ENCODE measurements around the gene RNFT2.

Gene RNFT2

DNA sequence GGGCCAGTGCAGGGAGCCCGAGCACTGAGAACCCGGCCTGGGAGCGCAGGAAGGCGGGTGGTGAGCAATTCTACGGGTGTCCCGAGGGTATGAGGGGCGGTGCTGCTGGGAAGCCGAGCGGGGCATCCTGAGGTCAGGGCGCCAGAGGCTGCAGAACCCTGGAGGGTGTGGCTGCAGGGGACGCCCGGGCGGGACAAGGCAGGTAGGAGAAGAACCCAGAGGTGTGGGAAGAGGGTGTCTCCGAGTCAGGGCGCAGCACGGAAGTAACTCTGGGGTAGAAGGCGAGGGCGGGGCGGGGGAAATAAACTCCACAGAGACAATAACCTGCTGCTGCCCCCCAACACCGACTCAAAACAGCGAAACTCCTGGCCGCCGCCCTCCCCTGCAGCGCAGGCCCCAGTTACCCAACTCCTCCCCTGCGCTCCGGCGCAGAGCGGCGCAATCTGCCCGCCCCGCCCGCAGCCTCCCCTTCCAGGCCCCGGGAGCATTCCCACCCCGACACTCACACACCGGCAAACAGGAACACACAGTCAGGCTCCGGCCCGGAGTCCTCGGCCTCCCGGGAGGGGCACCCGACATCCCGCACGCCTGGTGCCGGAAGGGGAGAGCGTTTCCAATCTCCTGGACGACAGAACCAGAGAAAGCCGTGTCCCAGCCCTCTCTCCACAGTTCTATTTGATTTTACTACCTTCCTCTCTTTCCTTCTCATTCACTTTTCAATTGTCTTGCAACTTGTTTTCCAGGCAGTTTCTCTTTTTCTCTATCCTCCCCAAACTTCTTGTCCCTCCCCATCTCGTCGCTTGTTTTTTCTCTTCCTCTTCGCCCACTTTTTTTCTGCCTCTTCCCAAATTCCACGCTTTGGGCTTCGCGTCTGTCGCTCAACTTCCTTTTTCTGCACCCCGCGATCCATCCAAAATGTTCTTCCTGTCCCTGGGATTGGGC, 140.7 kb downstream of the RNFT2 start:
- no peak for DNase-seq (ENCODE audit: low read depth in 2 of 2)

DNA sequence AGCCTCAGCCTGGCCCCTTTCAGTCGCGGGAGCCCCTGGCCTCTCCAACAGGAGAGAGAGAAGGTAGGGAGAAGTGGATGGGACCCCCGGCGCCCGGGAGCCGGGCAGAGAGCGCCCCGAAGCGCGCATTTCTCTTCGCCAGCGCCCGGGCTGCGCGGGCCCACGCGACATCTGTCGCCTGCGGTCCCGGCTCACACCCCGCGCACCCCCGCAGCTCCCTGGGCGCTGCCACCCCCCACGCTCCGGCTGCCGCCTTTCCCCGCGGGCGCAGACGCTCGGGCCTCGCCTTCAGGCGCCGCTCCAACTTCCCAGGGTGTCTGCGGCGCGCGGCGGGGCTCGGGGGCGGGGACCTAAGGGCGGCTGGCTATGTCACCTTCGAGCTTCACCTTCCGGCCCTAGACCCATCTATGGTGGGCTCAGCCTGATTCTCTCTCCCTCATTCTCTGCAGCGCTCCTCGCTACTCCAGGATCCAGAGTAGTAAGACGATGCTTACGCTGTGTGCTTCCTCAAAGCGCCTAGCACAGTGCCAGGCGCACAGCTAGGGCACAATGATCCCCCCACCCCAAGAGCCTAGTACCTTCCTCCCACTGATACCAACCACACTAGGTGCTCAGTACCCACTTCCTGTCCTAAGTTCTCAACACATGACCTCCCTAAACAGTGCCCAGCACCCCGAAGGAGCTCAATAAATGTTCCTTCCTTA, 141.5 kb downstream of the RNFT2 start:
- no peak for DNase-seq (ENCODE audit: low read depth in 2 of 2)

DNA sequence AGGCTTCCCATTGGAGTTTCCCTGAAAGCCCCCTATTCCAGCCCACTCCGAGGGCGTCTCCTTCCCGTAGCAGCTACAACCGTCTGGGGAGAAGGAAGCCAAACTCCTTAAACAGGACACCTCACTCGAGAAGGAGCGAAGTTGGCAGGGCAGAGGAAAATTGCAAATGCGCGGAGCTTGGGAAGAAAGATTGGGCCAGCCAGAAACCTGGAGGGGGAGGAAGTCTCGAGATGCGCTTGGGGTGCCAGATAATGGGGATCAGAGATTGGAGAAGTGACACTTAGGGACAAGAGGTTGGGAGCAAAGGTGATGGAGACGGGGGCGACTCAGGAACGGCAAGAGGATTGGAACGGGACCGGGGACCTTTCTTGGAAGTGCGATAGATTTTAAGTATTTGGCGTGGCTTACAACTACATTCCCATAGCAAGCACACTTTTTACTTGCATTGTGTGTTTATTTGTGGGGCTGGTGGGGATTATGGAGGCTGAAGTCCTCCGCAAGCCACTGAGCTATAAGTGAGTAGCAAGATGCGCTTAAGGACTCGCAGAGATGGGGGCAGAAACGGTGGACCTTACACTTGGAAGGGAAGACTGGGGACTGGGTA, 142.2 kb downstream of the RNFT2 start:
- no peak for DNase-seq (ENCODE audit: low read depth in 2 of 2)

DNA sequence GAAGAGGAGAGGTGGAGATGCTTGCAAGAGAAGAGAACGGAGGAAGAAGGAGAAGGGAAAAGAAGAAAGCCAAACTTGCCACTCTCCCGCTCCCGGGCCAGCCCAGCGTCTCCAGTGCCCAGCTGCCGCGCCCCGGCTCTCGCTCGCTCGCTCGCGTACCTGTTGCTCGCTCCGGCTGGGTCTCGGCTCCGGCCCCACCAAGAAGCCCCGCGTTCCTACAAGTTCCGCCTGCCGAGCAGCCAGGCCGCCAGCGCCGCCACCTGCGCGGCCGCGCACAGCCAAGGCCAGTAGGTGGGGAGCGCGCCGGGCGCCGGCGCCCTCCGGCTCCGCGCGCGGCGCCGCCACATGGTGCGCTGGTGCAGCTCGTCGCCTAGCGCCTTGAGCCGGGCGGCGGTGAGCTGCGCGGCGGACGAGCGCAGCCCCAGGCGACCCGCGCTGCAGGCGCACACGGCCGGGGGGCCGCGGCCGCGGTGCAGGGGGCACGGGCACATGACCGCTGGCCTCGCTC, 142.8 kb downstream of the RNFT2 start:
- DNase-seq (ENCODE audit: low read depth in 2 of 2): peak in 1 of 2 donors; percentile 9

DNA sequence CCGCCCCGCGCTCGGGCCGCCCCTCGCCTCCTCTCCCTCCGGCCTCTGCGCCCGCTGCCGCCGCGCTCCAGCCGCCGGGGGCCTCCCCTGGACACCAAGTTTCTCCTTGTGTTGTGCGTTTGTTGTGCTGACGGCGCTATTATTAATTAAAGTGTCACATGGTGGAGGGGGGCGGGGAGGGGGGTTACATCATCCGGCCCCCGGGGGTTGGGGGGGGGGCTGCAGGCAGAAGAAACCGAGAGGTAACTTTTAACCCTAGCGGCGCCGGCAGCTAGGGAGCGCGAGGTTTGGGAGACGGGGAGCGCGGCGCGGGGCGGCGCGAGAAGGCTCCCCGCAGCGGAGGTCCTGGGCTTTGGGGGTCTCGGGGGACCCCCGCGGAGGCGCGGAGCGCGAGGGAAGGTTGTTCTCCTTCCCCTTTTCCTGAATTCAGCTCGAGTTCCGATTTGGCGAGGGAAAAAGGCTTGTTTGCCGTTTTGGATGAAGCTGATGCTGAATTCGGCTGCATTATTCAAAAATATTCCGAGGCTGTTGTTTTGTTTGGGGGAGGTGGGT, 143.3 kb downstream of the RNFT2 start, which contains the start of gene HRK:
Gene HRK, minus strand, starts transcription at position 117 of the 552 bp plus-strand sequence. CDS start 134 bp downstream, outside the sequence.
- no peak for DNase-seq (ENCODE audit: low read depth in 2 of 2)

DNA sequence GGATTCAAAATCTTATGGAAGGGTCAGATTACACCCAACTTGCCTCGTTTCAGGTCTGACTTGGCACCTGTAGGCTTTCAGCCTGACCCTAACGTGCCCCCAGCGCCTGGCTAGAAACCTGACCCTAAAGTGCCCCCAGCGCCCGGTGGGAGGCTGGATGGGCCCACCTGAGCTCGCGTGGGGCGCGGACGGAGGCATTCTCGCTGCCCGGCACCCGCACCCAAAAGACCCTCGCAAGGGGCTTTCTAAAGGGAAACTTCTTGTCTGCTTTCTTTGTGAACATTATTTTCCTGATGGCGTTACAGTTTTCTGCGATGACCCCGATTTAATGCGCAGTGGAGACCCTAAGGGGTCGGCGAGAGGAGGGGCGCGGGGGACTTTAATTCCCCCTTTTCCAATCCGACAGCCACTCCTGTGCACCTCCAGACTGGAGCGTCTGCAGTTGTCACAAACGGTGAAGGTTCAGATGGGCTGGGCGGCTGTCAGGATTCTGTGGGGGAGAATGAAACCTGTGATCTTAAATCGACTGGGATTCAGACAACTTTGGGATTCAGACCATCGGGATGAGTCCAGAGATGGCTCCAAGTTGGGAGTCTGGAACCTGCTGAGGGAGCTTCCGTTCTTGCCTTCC, 143.9 kb downstream of the RNFT2 start:
- no peak for DNase-seq (ENCODE audit: low read depth in 2 of 2)

DNA sequence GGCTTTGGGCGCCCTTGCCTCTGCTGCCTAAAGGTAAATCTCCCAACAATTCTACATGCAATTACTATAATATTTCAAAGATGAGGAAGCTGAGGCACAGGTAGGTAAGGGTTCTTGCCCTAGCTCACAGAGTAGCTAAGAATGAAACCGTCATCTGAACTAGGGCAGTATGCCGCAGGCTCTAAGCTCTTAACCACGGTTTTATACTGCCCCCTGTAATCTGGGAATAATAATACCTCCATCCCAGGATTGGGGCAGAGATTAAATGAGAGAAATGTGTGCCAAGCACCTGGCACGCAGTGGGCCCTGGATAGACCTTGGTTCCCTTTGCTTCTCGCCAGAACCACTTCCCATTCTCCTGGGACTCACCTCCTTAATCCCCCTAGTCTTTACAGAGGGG, 144.6 kb downstream of the RNFT2 start:
- no peak for DNase-seq (ENCODE audit: low read depth in 2 of 2)

DNA sequence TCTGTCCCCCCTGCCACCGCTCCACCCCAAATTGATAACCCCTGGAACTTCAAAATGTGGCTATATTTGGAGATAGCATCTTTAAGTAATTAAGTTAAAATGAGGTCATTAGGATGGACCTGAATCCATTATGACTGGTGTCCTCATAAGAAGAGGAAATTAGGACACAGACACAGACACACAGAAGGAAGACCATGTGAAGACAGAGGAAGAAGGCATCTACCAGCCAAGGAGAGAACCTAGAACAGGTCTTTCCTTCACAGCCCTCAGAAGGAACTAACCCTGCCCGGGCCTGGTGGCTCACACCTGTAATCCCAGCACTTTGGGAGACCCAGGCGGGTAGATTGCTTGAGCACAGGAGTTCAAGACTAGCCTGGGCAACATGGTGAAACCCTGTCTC, 146.8 kb downstream of the RNFT2 start:
- DNase-seq (ENCODE audit: low read depth in 2 of 2): no peak

DNA sequence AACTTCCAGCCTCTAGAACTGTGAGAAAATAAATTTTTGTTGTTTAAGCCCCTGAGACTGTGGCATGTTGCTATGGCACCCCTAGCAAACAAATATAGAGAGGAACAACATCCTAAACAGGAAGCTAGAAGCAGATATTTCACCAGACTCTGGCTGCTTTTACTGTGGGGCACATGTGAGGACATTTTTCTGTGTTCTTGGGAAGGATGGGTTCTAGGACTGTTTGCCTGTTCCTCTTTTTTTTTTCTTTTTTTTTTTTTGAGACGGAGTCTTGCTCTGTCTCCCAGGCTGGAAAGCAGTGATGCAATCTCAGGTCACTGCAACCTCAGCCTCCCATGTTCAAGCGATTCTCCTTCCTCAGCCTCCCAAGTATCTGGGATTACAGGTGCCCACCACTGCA, 147.4 kb downstream of the RNFT2 start:
- DNase-seq (ENCODE audit: low read depth in 2 of 2): no peak

DNA sequence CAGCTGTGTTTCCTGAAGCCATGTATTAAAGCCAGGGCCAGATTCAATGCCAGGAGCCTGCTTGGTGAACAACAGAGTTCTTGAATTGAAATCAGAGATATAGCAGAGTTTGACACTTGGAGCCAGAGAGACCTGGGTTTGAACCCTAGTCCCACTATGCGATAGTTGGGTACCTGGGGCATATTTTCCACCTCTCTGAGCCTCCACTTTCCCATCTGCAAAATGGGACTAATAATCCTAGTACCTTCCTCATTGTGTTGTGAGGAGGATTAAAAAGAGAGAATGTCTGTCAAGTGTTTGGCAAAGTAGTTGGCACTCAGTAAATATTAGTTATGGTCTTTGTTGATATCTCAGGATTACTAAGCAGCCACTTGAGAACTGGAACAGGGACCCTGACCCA, 149.1 kb downstream of the RNFT2 start:
- no peak for DNase-seq (ENCODE audit: low read depth in 2 of 2)

DNA sequence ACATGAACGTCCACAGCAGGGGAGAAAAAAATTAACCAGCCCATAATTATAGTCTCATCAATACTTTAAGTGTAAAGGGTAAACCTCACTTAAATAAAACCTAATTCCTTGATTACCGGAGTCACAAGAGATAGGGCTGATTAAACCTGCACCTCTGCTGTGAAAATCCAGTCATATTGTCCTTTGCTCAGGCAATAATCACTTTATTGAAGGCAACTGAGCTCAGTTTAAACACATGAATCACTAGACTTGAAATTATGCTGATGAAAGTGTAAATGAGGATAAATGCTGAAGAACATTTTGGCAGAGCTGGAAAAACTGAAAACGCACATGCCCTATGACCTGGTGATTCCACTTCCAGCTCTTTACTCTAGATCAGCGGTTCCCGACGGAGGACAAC, 149.8 kb downstream of the RNFT2 start:
- no peak for DNase-seq (ENCODE audit: low read depth in 2 of 2)

DNA sequence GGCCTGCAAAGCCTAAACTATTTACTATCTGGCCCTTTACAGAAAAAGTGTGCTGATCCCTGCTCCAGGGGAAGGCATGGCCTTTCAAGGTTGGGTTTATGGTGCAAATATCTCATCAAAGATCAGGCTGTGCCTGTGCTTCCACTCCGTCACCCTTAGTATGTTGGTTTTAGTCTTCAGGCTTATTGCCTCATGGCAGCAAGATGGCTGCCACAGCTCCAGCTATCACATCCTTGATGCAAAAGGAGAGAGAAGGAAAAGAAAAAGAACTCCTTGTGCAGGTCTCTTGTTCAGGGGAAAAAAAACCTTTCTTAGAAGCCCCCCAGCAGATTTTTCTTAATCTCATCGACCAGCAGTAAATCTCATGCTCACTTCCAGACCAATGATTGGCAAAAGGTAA, 152.2 kb downstream of the RNFT2 start:
- DNase-seq (ENCODE audit: low read depth in 2 of 2): no peak

DNA sequence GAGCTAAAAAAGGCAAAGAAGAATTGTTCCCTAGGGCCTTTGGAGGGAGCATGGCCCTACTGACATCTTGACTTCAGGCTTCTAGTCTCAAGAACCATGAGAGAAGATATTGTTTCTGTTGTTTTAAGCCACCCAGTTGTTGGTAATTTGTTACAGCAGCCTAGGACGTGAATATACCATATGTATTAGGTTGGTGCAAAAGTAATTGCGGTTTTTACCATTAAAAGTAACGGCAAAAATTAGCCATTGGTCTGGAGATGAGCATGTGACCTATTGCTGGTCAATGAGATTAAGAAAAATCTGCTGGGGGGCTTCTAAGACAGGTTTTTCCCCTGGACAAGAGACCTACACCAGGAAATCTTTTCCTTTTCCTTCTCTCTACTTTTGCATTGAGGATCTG, 152.9 kb downstream of the RNFT2 start:
- DNase-seq (ENCODE audit: low read depth in 2 of 2): no peak

DNA sequence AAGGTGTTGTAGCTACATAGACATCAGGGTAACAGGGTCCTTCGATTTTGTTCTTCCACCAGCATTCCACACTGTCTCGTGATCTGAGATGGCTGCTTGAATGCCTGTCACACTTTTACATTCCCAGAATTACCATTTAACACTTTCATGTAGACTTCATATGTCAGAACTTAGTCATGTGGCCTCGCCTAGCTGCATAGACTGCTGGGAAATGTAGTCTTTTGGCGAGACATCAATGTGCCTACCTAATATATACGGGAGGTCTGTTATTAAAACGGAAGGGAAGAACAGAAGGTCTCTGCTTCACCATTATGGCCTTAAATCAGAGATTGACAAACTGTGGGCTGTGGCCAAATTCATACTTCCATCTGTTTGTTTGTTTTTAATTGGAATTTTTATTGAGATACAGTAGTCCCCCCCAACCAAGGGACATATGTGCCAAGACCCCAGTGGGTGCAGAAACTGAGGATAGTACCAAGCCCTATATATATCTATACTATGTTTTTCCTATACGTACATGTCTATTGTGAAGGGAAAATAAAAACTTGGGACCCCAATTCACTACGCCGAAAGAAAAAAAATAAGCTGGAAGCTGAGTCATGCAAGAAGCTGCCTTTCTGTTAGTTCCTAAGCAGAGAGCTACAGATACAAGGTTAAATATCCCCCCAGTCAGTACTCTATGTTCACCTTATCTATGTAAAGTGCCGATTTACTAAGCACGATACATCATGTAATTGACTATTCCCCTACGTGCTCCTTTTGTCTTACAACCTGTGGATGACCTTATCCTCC, 154.4 kb downstream of the RNFT2 start:
- DNase-seq (ENCODE audit: low read depth in 2 of 2): no peak

DNA sequence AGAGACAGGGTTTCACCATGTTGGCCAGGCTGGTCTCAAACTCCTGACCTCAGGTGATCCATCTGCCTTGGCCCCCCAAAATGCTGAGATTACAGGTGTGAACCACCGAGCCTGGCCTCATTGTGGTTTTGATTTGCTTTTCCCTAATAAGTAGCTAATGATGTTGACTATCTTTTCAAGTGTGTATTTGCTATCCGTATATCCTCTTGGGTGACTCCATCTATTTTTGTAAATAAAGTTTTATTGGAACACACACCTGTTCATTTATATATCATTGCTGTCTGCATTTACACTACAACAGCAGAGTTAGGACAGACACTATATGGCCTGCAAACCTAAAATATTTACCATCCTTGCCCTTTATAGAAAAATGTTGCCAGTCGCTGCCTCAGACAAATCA, 156.8 kb downstream of the RNFT2 start:
- no peak for DNase-seq (ENCODE audit: low read depth in 2 of 2)

DNA sequence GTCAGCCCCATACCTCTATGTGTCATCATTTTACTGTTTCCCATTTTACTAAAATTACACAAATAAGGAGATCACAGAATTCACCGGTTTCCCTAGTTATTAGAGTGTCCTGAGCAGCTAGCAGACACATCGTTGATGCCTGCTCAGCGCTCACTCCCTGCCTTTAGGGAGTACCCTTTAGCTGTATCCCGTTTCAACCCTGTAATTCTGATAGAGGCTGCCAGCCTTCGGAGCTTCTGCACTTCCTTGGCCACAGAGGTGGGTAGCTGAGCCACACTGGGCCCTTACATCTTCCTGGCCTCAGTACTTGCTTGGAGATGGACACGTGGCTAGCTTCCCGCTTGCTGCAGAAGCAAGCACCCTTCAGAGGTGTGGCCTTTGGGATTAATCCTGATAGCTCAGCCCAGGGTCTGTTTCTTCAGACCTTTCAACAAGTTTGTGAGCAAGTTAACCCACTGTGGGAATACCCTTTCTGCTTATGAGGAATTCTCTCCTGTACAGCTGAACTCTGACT, 158.4 kb downstream of the RNFT2 start:
- DNase-seq (ENCODE audit: low read depth in 2 of 2): no peak

DNA sequence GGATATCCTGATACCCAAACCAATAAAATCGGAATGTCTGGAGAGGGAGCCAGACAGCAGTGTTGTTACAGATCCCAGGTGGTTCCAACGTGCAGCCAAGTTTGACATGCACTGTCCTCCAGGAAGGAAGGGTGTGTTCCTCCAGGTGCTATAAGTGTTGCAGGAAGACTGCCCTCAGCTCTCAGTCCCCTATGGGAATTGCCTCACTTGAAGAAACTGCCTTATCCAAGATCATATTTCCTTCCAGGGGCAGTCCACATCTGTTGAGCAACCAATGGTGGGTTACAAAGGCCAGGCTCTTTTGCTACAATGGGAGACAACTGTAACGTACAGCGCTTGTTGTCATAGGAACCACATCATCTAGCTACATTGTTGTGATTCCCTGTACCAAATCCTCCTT, 159.4 kb downstream of the RNFT2 start:
- DNase-seq (ENCODE audit: low read depth in 2 of 2): no peak

DNA sequence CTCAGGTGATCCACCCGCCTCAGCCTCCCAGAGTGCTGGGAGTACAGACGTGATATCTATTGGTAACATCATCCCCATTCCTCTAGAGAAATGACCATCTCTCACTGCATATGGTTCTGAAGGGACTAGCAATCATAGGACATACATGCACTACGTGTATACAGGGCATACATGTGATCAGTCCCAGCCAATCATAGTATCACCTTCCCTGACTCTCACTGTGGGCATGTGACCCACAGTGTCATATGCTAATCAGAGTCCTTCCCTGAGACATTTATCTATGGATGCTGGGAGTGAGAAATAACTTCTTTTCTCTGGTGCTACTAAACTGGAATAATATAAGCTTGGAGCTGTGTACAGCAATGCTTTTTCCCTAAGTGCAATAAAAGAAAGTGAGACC, 160.6 kb downstream of the RNFT2 start:
- DNase-seq (ENCODE audit: low read depth in 2 of 2): no peak

DNA sequence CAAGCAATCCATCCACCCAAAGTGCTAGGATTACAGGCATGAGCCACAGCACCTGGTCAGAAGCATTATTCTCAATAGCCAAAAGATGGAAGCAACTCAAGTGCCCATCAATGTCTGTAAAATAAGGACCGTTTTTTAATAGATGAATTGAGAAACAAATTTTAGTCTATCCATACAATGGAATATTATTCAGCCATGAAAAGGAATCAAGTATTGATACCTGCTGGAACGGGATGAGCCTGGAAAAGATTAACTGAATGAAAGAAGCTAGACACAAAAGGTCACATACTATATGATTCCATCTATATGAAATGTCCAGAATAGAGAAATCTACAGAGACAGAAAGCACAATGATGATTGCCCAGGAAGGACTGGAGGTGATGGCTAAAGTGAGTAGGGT, 163.5 kb downstream of the RNFT2 start:
- DNase-seq (ENCODE audit: low read depth in 2 of 2): no peak
